Activated T-helper 1 cell treated with anti-CD3 and anti-CD28 coated beads, Interleukin-12 subunit alpha, Interleukin-12 subunit beta, Interleukin-2, Interleukin-4 antibody, amounts not matched to agents 30 ng/mL and 10 ng/mL and 1 ng/mL, durations not matched to agents 14 hours and 24 hours and 36 hours (primary cell): Measurements from ENCODE around the gene SLC7A1. TPM values are rescaled to one million over a fixed set of nuclear protein-coding genes. Genes with fewer than 3 reads are reported as not detected.

Experiments used
- DNase-seq: peaks from one replicate; pipeline ENCODE4 v3.0.0; 2021; ENCODE audit warnings: low spot score
- H3K27ac Mint-ChIP-seq: one replicate; pipeline ENCODE4 v1.8.0; 2021; ENCODE audit warnings: mild to moderate bottlenecking, mixed read lengths
- H3K27me3 Mint-ChIP-seq: one replicate; pipeline ENCODE4 v1.8.0; 2022; ENCODE audit warnings: mild to moderate bottlenecking, moderate library complexity, mixed read lengths; ENCODE audit not compliant: insufficient read depth
- H3K36me3 Mint-ChIP-seq: one replicate; pipeline ENCODE4 v1.8.0; 2021; ENCODE audit warnings: low read depth, mixed read lengths
- H3K4me1 Mint-ChIP-seq: one replicate; pipeline ENCODE4 v1.8.0; 2021; ENCODE audit warnings: low read depth, mixed read lengths
- H3K4me3 Mint-ChIP-seq: one replicate; pipeline ENCODE4 v1.8.0; 2021; ENCODE audit warnings: mild to moderate bottlenecking, moderate library complexity, mixed read lengths
- H3K9me3 Mint-ChIP-seq: one replicate; pipeline ENCODE4 v1.8.0; 2021; ENCODE audit warnings: mixed read lengths
- intact Hi-C: fragments of 100-400 bp; cut with micrococcal nuclease; formaldehyde crosslinking; loops from one replicate; pipeline ENCODE4 v1.15.1; 2024
- total RNA-seq: library from RNA; stranded (reverse); gene quantifications from 2 replicates; pipeline ENCODE4 v1.2.3, GENCODE V29; 2022

SLC7A1 gene
- total RNA-seq, 1 donor from 2014 or later, result 128 TPM

DNA sequence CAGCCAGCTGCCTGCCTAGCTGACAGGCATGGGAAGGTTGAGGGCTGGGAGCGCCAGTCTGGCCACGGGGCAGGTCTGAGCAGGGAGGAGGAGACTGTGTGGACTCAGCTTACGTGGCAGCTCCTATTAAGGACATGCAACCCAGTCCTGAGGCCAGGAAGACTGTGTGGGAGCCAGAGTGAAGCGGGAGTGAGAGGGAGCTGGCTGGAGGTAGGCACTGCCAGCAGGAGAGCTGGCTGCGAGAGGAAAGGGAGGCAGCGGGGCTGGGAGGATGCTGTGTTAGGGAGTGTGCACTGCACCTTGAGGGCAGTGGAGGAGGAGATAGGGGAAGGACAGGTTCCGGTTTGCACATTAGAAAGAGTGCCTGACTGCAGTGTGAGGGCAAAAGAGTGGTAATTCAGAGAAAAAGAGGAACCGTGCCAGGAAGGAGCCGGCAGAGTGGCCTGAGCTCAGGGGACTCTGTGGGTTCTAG, 99.2 kb downstream of the SLC7A1 start:
- intact Hi-C loops, result no loop called here
- Mint-ChIP-seq H3K9me3 (no peaks in the 10 kb centered on the region), H3K4me3 (no peak overlapping the region), H3K27me3 (peaks cover 8% of the 10 kb centered on the region), H3K4me1 (peaks cover 10% of the 10 kb centered on the region), H3K27ac (no peak overlapping the region), H3K36me3 (no peaks in the 10 kb centered on the region)
- no peak for DNase-seq

DNA sequence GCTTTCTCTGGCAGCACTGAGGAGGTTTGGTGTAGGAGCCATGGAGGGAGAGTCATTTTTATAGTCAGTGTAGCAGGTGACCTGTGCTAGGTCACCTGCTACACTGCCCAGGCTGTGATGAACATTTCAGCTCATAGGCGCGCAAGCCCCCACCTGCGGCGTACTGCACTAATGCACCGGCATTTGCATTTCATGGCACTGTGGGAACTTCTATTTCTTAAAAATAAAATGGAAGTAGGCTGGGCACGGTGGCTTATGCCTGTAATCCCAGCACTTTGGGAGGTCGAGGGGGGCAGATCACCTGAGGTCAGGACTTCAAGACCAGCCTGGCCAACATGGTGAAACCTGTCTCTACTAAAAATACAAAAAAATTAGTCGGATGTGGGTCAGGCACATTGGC, 101.0 kb downstream of the SLC7A1 start:
- Mint-ChIP-seq H3K36me3 (no peaks in the 10 kb centered on the region), H3K27me3 (peaks cover 8% of the 10 kb centered on the region), H3K27ac (no peak overlapping the region), H3K9me3 (no peaks in the 10 kb centered on the region), H3K4me3 (no peak overlapping the region), H3K4me1 (peaks cover 10% of the 10 kb centered on the region)
- no peak for DNase-seq
- intact Hi-C loops, result no loop called here

DNA sequence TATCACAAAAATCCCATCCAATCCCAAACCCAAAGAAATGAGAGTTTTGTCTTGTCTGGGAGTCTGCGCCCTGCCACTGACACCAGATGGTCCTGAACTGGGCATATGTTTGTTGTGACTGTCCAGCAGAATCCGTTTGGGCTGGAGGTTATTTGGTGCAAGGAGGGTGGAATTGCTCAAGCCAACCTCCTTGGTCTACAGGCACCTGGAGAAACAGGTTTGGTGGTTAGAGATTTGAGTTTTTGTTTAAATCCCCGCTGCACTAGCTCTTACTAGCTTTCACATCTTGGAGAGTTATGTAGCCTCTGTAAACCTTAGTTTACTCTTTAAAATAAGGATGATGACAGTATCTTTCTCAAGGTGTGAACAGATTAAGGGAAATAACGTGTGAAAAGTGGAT, 101.7 kb downstream of the SLC7A1 start:
- peaks cover 10% of the 10 kb centered on the region for H3K4me1 Mint-ChIP-seq
- H3K27ac Mint-ChIP-seq, result no peak overlapping the region
- H3K27me3 Mint-ChIP-seq, result peaks cover 8% of the 10 kb centered on the region
- no peaks in the 10 kb centered on the region for H3K36me3 Mint-ChIP-seq
- H3K9me3 Mint-ChIP-seq, result no peaks in the 10 kb centered on the region
- H3K4me3 Mint-ChIP-seq, result no peak overlapping the region
- DNase-seq, result no peak
- intact Hi-C loops, result no loop called here

DNA sequence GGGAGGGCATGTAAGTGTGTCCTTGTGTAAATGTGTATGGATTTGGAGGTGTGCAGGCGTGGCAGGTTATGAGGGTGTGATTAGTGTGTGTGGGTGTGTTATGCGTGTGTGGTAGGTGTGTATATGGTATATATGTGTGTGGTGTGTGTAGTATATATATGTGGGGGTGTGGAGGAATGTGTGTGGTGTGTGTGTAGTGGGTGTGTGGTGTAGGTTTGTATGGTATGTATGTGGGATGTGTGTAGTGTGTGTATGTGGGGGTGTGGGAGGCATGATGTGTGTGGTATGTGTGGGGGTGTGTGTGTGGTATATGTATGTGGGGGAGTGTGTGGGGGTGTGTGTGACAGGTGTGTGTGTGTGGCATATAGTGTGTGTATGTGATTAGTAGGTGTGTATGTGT, 104.2 kb downstream of the SLC7A1 start:
- Mint-ChIP-seq H3K9me3 (no peaks in the 10 kb centered on the region), H3K27ac (no peak overlapping the region), H3K4me1 (peaks cover 4% of the 10 kb centered on the region), H3K36me3 (no peaks in the 10 kb centered on the region), H3K27me3 (peaks cover 2% of the 10 kb centered on the region), H3K4me3 (no peak overlapping the region)
- DNase-seq, result no peak
- intact Hi-C loops, result no loop called here

DNA sequence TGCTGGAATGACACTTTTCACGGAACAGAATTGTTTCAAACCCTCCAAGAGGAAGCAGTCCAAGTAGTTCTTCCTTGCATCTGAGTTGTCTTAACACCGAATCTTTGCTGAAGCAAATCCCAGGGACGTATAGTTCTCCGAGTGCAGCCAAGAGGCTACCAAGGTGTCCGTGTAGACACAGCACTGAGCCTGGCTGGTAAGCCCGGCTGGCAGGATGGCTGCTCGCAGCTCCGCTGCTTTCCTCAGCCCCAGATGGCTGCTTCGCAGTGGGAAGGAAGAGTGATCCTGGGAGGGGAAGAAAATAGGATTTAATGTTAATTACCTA, 105.0 kb downstream of the SLC7A1 start:
- H3K9me3 Mint-ChIP-seq, result no peaks in the 10 kb centered on the region
- H3K36me3 Mint-ChIP-seq, result no peaks in the 10 kb centered on the region
- intact Hi-C loops, result no loop called here
- no peak overlapping the region for H3K27ac Mint-ChIP-seq
- H3K4me1 Mint-ChIP-seq, result no peaks in the 10 kb centered on the region
- H3K27me3 Mint-ChIP-seq, result peaks cover 6% of the 10 kb centered on the region
- DNase-seq, result no peak
- H3K4me3 Mint-ChIP-seq, result no peak overlapping the region

DNA sequence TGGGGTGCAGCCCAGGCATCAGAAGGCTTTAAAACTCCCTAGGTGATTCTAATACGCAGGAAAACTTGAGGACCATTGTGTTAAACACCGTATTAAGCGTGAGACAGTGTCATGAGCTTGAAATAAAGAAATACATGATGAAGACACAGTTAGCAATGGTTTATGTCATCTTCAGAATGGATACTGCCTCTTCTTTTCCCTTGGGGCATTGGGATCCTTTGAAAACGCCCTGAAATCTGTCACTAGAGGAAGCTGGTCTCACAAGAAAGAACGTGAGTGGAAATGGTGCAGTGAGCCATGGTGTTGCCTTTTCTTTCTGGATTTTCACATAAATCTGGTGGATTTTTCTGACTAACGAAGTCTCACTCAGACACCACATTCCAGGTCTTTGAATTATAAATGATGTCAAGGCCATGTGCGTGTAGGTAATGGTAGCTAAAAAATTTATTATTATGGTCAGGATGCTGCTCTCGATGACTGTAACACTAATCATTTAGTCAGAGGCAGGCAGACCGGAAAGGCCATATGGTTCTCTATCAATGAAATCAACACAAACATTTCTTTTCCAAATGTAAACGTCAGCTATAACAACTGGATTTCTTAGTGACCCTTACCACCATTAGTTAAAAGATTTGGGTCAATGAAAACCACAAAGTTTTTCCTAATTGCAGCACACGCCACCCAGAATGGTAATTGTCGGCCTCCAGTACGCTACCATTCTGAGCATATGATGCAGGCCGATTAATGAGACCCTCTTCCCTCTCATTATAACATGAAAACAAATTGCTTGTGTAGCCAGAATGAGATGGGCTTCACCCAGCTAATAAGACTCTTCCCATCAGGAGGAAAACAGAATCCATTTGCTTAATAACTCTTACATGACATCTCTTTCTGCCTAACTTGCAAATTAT, 105.6 kb downstream of the SLC7A1 start:
- Mint-ChIP-seq H3K27ac (no peak overlapping the region), H3K27me3 (peaks cover 10% of the 10 kb centered on the region), H3K9me3 (no peaks in the 10 kb centered on the region), H3K4me3 (no peak overlapping the region), H3K4me1 (no peaks in the 10 kb centered on the region), H3K36me3 (no peaks in the 10 kb centered on the region)
- DNase-seq, result no peak
- intact Hi-C loops, result no loop called here

DNA sequence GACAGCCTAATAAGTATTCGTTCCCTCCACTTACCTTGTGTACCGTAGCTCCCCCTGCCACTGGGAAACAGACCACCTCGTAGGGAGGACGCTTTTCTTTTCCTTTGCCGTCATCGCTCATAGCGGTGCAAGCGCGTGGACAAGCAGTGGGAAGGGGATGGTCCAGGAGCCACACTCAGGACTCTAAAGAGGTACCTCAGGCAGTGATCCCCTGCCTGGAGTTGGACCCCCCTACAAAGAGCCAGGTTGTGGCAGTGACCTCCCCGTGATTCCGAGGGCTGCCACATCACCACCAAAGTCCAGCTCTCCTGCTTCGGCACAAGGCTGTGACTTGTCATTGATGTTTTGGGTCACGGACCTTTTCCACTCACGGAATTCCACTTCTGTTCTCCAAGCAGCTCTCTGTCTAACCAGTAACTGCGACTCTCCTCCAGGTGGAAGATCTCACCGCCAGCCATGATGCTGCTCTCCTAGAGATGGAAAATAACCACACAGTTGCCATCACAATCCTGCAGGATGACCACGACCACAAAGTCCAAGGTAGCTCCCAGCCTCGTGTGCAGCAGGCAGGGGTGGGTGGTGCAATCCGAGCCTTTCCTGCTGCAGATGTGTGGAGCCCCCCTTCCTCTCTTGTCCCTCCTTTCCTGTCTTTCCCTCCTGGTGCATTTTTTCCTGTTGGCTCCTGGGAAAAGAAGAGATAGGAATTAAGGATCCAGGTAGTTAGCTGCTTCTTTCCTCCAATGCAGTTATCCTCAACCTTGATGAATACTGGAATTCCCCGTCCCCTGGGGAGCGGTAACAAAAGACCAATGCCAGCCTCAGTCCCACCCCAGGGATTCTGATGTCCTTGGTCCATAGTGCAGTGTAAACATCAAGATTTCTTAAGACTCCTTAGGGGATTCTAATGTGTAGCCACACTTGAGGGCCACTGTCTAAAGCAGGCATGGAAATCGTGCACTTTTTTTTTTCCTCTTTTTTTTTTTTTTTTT, 107.7 kb downstream of the SLC7A1 start:
- no peak for DNase-seq
- Mint-ChIP-seq H3K4me1 (no peaks in the 10 kb centered on the region), H3K36me3 (no peaks in the 10 kb centered on the region), H3K4me3 (no peak overlapping the region), H3K27ac (no peak overlapping the region), H3K27me3 (peaks cover 8% of the 10 kb centered on the region), H3K9me3 (no peaks in the 10 kb centered on the region)
- intact Hi-C loops, result no loop called here

DNA sequence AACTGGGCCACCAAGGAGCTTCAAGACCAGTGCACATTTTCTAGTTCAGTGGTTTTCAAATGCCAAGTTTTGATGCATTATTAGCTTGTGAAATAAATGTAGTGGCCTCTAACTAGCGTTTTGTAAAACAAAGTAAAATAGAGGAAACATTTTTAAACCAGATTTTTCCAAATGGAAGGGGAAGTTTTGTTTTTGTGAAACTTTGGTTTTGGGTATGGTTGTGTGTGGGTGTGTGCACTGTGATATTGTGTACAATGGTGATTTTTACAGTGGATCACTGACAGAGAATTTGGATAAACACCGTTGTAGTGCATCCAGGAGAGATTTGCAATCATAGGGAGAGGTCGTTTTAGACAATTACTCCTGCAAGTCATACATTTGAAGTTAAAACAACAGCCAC, 108.9 kb downstream of the SLC7A1 start:
- Mint-ChIP-seq H3K27me3 (peaks cover 8% of the 10 kb centered on the region), H3K36me3 (no peaks in the 10 kb centered on the region), H3K9me3 (no peaks in the 10 kb centered on the region), H3K4me1 (no peaks in the 10 kb centered on the region), H3K4me3 (no peak overlapping the region), H3K27ac (no peak overlapping the region)
- intact Hi-C loops, result no loop called here
- no peak for DNase-seq

DNA sequence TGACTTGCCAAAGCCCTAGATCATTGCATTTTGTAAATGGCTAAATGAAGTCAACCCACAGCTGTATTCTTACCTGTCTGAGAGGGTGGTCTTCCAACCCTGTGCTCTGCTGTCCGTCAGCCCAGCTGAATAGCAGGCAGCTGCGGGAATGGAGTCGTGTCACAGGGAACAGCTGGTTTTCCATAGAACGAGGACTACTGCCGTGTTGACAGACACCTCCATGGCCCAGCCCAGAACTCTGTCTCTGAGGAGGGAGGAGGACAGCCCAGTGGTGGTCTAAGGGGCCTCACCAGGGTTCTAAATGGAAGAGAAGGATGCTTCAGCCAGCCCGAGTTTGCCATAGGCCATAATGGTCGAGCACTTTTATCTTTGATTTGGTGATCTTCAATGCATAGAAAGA, 110.7 kb downstream of the SLC7A1 start:
- intact Hi-C loops, result no loop called here
- H3K9me3 Mint-ChIP-seq, result no peaks in the 10 kb centered on the region
- no peak for DNase-seq
- H3K4me3 Mint-ChIP-seq, result no peak overlapping the region
- peaks cover 9% of the 10 kb centered on the region for H3K27me3 Mint-ChIP-seq
- H3K36me3 Mint-ChIP-seq, result no peaks in the 10 kb centered on the region
- no peaks in the 10 kb centered on the region for H3K4me1 Mint-ChIP-seq
- H3K27ac Mint-ChIP-seq, result no peak overlapping the region

DNA sequence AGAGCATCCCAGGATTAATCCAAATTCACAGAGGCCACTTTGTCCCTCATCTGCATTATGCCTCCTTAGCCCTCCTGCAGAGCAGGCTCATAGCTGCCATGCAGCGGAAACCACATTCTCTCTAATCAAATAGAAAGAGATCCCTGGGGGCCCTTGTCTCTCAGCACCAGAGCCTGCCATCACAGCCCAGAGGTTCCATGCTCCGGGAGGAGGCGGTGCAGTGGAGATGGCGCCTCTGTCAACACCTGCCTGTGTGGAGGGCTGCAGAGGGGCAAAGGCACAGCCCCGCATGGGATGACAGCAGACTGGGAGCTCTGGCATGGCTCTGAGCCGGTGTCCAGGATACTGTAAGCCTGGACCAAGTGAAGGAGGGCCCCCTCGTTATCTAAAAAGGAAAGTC, 111.3 kb downstream of the SLC7A1 start:
- H3K9me3 Mint-ChIP-seq, result no peaks in the 10 kb centered on the region
- intact Hi-C loops, result no loop called here

DNA sequence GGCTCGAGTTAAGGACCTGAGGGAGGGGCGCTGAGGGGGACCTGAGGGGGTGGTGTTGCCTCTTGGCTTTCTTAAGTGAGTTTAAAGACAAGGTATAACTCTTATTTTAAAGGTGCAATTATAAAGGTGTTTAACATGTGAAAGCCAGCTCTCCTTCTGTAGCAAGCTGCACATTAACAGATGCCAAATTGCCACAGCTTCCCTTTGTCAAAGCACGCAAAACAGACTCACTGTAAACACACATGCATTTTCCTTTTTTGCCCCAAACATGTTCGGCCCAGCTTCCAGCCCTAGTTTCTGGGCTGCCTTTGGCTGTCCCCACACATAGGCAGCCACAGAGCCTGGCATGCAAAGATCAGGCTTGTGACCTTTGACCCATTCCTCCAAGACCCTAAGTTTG, 111.9 kb downstream of the SLC7A1 start:
- no peak overlapping the region for H3K4me3 Mint-ChIP-seq
- H3K27ac Mint-ChIP-seq, result no peak overlapping the region
- peaks cover 10% of the 10 kb centered on the region for H3K27me3 Mint-ChIP-seq
- no peaks in the 10 kb centered on the region for H3K36me3 Mint-ChIP-seq
- H3K4me1 Mint-ChIP-seq, result no peaks in the 10 kb centered on the region
- no peaks in the 10 kb centered on the region for H3K9me3 Mint-ChIP-seq
- DNase-seq, result no peak
- intact Hi-C loops, result no loop called here

More for the DNA sequence above, 111.3 kb downstream of the SLC7A1 start:
- Mint-ChIP-seq H3K27me3 (peaks cover 10% of the 10 kb centered on the region), H3K36me3 (no peaks in the 10 kb centered on the region), H3K27ac (no peak overlapping the region), H3K4me3 (no peak overlapping the region), H3K4me1 (no peaks in the 10 kb centered on the region)
- DNase-seq, result no peak

DNA sequence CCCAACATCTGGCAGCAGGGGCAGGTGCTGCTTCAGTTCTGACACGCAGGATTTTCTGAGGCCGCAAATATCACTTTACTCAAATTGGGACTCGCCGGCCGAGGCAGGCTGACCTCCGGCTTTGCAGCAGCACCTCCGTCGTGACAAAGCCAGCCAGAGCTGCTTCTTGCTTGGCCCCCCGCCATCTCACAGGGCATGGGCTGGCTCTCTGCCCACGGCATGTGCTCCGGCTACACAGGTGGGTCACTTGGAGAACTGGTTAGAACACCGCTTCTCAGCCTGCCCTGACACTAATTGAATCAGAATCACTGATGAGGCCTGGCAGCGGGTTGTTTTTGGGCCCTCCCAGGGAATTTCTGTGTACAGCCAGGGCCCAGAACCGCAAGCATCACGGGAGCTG, 112.3 kb downstream of the SLC7A1 start:
- peaks cover 10% of the 10 kb centered on the region for H3K27me3 Mint-ChIP-seq
- intact Hi-C loops, result no loop called here
- no peak overlapping the region for H3K27ac Mint-ChIP-seq
- no peaks in the 10 kb centered on the region for H3K4me1 Mint-ChIP-seq
- H3K4me3 Mint-ChIP-seq, result no peak overlapping the region
- no peaks in the 10 kb centered on the region for H3K9me3 Mint-ChIP-seq
- no peak for DNase-seq
- no peaks in the 10 kb centered on the region for H3K36me3 Mint-ChIP-seq

DNA sequence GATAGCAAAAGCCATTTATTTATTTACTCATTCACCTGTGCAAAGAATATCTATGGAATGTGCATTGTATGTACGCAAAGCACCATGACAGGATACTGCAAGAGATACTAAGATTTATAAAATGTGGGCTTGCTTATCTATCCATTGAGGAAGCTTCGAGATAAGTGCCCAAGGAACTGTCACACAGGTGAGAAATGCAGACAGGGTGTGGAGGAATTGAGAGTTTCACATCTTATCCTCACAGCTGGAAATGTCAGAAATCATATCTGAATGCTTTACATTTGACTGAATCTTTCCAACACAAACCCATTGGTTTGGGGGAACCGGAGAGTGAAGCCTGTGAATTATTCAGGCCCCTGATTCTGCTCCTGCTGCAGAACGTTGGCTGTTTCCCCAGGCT, 113.0 kb downstream of the SLC7A1 start:
- Mint-ChIP-seq H3K36me3 (no peaks in the 10 kb centered on the region), H3K27me3 (peaks cover 10% of the 10 kb centered on the region), H3K4me1 (no peaks in the 10 kb centered on the region), H3K27ac (no peak overlapping the region), H3K9me3 (no peaks in the 10 kb centered on the region), H3K4me3 (no peak overlapping the region)
- intact Hi-C loops, result no loop called here
- DNase-seq, result no peak
